Measurements from ENCODE around the gene BOC. TPM values are rescaled to one million over a fixed set of nuclear protein-coding genes. Genes with fewer than 3 reads are reported as not detected.

The BOC gene
- total and polyA plus RNA-seq, 2 of the 13 experiments (the other 11 are each of a cell fraction or from before 2014, with no cell fraction given), result 0.04 TPM; not detected in 1

DNA sequence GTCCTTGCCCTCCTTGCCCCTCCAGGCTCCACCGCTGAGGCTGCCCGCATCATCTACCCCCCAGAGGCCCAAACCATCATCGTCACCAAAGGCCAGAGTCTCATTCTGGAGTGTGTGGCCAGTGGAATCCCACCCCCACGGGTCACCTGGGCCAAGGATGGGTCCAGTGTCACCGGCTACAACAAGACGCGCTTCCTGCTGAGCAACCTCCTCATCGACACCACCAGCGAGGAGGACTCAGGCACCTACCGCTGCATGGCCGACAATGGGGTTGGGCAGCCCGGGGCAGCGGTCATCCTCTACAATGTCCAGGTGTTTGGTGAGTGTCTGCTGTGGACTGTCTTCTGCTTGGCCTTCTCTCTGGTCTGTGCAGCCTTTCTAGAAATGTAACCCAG, 61.0 kb downstream of the BOC start:
- FAIRE-seq (no peak), ATAC-seq (no peak), DNase-seq (ENCODE audit: low spot score) (no peak)
- Histone ChIP-seq H2AFZ (ENCODE audit: low read length) (no peak overlapping the region), H3K4me1 (ENCODE audit: insufficient read depth, low read length) (peaks cover 25% of the 10 kb centered on the region), H3K9me3 (ENCODE audit: low read length) (no peaks in the 10 kb centered on the region), H3K36me3 (replicated peaks in 1 of 2; ENCODE audit: control insufficient read depth in 1 of 2, insufficient read depth in 2 of 2, low read length in 2 of 2) (no peaks in the 10 kb centered on the region), H4K20me1 (ENCODE audit: insufficient read depth, low read length) (no peaks in the 10 kb centered on the region), H3K27me3 (ENCODE audit: control insufficient read depth in 1 of 2, insufficient read depth in 2 of 2, low read length in 2 of 2) (peaks cover 5 to 45% of the 10 kb centered on the region in 2 experiments; a peak in 4 of 5 replicates), H3K79me2 (ENCODE audit: insufficient read depth, low read length) (no peaks in the 10 kb centered on the region), H3K9ac (ENCODE audit: insufficient read depth, low read depth, low read length) (no peak overlapping the region), H3K27ac (ENCODE audit: extremely low read length, insufficient read depth, low read length) (no peak overlapping the region), H3K4me3 (replicated peaks in 1 of 3; ENCODE audit: insufficient read depth in 1 of 3, low read depth in 2 of 3, low read length in 3 of 3) (no peak overlapping the region), H3K4me2 (ENCODE audit: low read depth, low read length) (no peak overlapping the region)
- in situ Hi-C loops (cut with HindIII; ENCODE audit: extremely low pct_ligation_motif_present, low pct_unique_long_range_greater_than_20kb), result no loop called here
- ChIA-PET CTCF (ENCODE audit: low intra/inter-chr PET ratio, low total read pairs) (no interaction called here), POLR2A (no interaction called here)
- 62% methylated on average over 4 of the region's 13 CpGs for WGBS (ENCODE audit: low lambda C conversion rate)
- no TSS peak for BruUV-seq (replicated peaks)
- intact Hi-C loops (cut with micrococcal nuclease; ENCODE audit: unreplicated experiment), result no loop called here
- TF ChIP-seq MZF1 (CRISPR knock-in tag; IDR thresholded peaks at IDR 0.05; ENCODE audit: borderline replicate concordance) (no peak), ZBTB7A (CRISPR knock-in tag; IDR thresholded peaks at IDR 0.05) (no peak), RCOR2 (CRISPR knock-in tag; IDR thresholded peaks at IDR 0.05) (no peak), PPARG (CRISPR knock-in tag; conservative IDR thresholded peaks at IDR 0.05) (no peak), PHF5A (CRISPR knock-in tag; IDR thresholded peaks at IDR 0.05; ENCODE audit: low read depth, unreplicated experiment) (no peak), ZSCAN9 (CRISPR knock-in tag; IDR thresholded peaks at IDR 0.05; ENCODE audit: borderline replicate concordance) (no peak), THYN1 (CRISPR knock-in tag; IDR thresholded peaks at IDR 0.05; ENCODE audit: borderline replicate concordance, low read depth) (no peak), SKI (IDR thresholded peaks at IDR 0.05; ENCODE audit: partially characterized antibody) (no peak)
- TF ChIP-seq, protein P1, sequence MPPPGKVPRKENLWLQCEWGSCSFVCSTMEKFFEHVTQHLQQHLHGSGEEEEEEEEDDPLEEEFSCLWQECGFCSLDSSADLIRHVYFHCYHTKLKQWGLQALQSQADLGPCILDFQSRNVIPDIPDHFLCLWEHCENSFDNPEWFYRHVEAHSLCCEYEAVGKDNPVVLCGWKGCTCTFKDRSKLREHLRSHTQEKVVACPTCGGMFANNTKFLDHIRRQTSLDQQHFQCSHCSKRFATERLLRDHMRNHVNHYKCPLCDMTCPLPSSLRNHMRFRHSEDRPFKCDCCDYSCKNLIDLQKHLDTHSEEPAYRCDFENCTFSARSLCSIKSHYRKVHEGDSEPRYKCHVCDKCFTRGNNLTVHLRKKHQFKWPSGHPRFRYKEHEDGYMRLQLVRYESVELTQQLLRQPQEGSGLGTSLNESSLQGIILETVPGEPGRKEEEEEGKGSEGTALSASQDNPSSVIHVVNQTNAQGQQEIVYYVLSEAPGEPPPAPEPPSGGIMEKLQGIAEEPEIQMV (CRISPR knock-in tag; IDR thresholded peaks at IDR 0.05; ENCODE audit: low read depth), result no peak
- TF ChIP-seq, protein P2, sequence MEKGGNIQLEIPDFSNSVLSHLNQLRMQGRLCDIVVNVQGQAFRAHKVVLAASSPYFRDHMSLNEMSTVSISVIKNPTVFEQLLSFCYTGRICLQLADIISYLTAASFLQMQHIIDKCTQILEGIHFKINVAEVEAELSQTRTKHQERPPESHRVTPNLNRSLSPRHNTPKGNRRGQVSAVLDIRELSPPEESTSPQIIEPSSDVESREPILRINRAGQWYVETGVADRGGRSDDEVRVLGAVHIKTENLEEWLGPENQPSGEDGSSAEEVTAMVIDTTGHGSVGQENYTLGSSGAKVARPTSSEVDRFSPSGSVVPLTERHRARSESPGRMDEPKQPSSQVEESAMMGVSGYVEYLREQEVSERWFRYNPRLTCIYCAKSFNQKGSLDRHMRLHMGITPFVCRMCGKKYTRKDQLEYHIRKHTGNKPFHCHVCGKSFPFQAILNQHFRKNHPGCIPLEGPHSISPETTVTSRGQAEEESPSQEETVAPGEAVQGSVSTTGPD (CRISPR knock-in tag; IDR thresholded peaks at IDR 0.05), result no peak
- TF ChIP-seq, protein P3, sequence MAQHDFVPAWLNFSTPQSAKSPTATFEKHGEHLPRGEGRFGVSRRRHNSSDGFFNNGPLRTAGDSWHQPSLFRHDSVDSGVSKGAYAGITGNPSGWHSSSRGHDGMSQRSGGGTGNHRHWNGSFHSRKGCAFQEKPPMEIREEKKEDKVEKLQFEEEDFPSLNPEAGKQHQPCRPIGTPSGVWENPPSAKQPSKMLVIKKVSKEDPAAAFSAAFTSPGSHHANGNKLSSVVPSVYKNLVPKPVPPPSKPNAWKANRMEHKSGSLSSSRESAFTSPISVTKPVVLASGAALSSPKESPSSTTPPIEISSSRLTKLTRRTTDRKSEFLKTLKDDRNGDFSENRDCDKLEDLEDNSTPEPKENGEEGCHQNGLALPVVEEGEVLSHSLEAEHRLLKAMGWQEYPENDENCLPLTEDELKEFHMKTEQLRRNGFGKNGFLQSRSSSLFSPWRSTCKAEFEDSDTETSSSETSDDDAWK (CRISPR knock-in tag; IDR thresholded peaks at IDR 0.05), result no peak

Measured in HepG2 (cell line).